ENCODE data around the gene PROM2.

Gene PROM2

GRCh38 chr2:95287336-95287735, 13.1 kb downstream of the PROM2 start:
- DNase-seq: no peak

- peak in 1 of 2 experiments; percentile 50 for DNase-seq
These were observed 13.6 kb downstream of the PROM2 start for GRCh38 chr2:95287806-95288205.

- DNase-seq: peak in 1 of 2 experiments; percentile 39
These were observed 15.0 kb downstream of the PROM2 start for GRCh38 chr2:95289253-95289652.

GRCh38 chr2:95291222-95291621, 17.0 kb downstream of the PROM2 start:
- no peak for DNase-seq

- DNase-seq: no peak
These were observed 18.5 kb downstream of the PROM2 start for GRCh38 chr2:95292623-95293260.

GRCh38 chr2:95294579-95295250, 20.5 kb downstream of the PROM2 start:
- no peak for DNase-seq

GRCh38 chr2:95295376-95295775, 21.1 kb downstream of the PROM2 start:
- no peak for DNase-seq

GRCh38 chr2:95296011-95296410, 21.8 kb downstream of the PROM2 start:
- DNase-seq: peak in 1 of 2 experiments; percentile 10

GRCh38 chr2:95296880-95297487, 22.7 kb downstream of the PROM2 start, which contains the start of gene KCNIP3:
Gene KCNIP3 (plus strand): TSS chr2:95297347. CDS start chr2:95297439, 92 bp downstream.
- peak; percentile 68 to 78 for DNase-seq

- DNase-seq: no peak
These were observed 23.6 kb downstream of the PROM2 start for GRCh38 chr2:95297639-95298395.

GRCh38 chr2:95298486-95299111, 24.4 kb downstream of the PROM2 start:
- no peak for DNase-seq

GRCh38 chr2:95299961-95300360, 25.7 kb downstream of the PROM2 start:
- no peak for DNase-seq

- DNase-seq: peak; percentile 49 to 71
These were observed 26.2 kb downstream of the PROM2 start for GRCh38 chr2:95300450-95300849.

- DNase-seq: no peak
These were observed 26.9 kb downstream of the PROM2 start for GRCh38 chr2:95301186-95301585.

- DNase-seq: no peak
These were observed 27.8 kb downstream of the PROM2 start for GRCh38 chr2:95301876-95302641.

- DNase-seq: peak in 1 of 2 experiments; percentile 64
These were observed 29.1 kb downstream of the PROM2 start for GRCh38 chr2:95303191-95303919.

- DNase-seq: peak in 1 of 2 experiments; percentile 30
These were observed 31.3 kb downstream of the PROM2 start for GRCh38 chr2:95305380-95306061.

- DNase-seq: no peak
These were observed 32.2 kb downstream of the PROM2 start for GRCh38 chr2:95306336-95306895.

- no peak for DNase-seq
These were observed 32.8 kb downstream of the PROM2 start for GRCh38 chr2:95307036-95307435.

- DNase-seq: no peak
These were observed 33.6 kb downstream of the PROM2 start for GRCh38 chr2:95307878-95308277.

Measured in SHP77 (cell line).